Astrocyte (in vitro differentiated cells and primary cell): Measurements from ENCODE around the gene SH2B3.

Source experiments
- EZH2 ChIP-seq: IDR thresholded peaks from 2 replicates; pipeline ENCODE4 v1.6.1; 2012; ENCODE audit warnings: mild to moderate bottlenecking, low read length, inconsistent platforms; ENCODE audit not compliant: insufficient read depth
- TF ChIP-seq, protein P1 (sequence below): IDR thresholded peaks from 2 replicates; pipeline ENCODE4 v1.5.1; 2011; ENCODE audit warnings: low read depth, mild to moderate bottlenecking, inconsistent platforms, low read length, moderate library complexity; ENCODE audit not compliant: insufficient read depth

GRCh38 chr12:111443586-111443985, 37.9 kb downstream of the SH2B3 start:
- TF ChIP-seq, protein P1, sequence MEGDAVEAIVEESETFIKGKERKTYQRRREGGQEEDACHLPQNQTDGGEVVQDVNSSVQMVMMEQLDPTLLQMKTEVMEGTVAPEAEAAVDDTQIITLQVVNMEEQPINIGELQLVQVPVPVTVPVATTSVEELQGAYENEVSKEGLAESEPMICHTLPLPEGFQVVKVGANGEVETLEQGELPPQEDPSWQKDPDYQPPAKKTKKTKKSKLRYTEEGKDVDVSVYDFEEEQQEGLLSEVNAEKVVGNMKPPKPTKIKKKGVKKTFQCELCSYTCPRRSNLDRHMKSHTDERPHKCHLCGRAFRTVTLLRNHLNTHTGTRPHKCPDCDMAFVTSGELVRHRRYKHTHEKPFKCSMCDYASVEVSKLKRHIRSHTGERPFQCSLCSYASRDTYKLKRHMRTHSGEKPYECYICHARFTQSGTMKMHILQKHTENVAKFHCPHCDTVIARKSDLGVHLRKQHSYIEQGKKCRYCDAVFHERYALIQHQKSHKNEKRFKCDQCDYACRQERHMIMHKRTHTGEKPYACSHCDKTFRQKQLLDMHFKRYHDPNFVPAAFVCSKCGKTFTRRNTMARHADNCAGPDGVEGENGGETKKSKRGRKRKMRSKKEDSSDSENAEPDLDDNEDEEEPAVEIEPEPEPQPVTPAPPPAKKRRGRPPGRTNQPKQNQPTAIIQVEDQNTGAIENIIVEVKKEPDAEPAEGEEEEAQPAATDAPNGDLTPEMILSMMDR, result no peak
- TF ChIP-seq EZH2, result no peak
